NB4 (cell line): Measurements from ENCODE around the gene PTPRG.

Experiments
- POLR2A ChIP-seq: IDR thresholded peaks from 2 replicates; pipeline ENCODE4 v1.6.1; 2011; ENCODE audit warnings: mild to moderate bottlenecking; ENCODE audit not compliant: insufficient read length; ENCODE audit errors: extremely low read depth
- TF ChIP-seq, protein P1 (sequence below): IDR thresholded peaks from one replicate; pipeline ENCODE4 v1.5.1; 2012; ENCODE audit warnings: low read depth, low read length

DNA sequence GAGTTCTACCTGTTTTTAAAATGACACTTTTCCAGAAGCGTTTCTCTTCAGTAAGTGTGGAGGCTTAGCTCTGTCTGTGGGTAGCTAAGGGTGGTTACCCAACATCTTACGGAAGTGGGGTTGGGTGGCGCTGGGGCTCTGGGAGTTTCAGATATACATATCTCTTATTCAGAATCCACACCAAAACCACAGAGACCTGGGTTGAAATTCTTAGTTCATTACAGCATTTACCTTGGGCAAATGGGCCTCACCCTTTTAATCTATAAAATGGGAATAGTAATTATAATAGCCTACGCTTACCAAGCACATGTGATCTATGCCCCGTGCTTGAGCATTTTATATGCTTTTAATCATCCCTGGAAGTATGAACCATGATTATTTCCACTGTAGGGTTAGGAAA is 9.4 kb downstream of the PTPRG start:
- TF ChIP-seq, protein P1, sequence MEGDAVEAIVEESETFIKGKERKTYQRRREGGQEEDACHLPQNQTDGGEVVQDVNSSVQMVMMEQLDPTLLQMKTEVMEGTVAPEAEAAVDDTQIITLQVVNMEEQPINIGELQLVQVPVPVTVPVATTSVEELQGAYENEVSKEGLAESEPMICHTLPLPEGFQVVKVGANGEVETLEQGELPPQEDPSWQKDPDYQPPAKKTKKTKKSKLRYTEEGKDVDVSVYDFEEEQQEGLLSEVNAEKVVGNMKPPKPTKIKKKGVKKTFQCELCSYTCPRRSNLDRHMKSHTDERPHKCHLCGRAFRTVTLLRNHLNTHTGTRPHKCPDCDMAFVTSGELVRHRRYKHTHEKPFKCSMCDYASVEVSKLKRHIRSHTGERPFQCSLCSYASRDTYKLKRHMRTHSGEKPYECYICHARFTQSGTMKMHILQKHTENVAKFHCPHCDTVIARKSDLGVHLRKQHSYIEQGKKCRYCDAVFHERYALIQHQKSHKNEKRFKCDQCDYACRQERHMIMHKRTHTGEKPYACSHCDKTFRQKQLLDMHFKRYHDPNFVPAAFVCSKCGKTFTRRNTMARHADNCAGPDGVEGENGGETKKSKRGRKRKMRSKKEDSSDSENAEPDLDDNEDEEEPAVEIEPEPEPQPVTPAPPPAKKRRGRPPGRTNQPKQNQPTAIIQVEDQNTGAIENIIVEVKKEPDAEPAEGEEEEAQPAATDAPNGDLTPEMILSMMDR, result no peak
- TF ChIP-seq POLR2A, result no peak
